Mesothelial cell of epicardium (in vitro differentiated cells): Measurements from ENCODE around the gene NCL. TPM values are rescaled to one million over a fixed set of nuclear protein-coding genes. Genes with fewer than 3 reads are reported as not detected.

Experiments
- DNase-seq, 2 experiments: peaks; one replicate each; pipeline ENCODE4 v3.0.0; 2021; ENCODE audit warnings: low spot score in 2 of 2; ENCODE audit not compliant: unreplicated experiment in 2 of 2
- H3K27ac Mint-ChIP-seq: 2 replicates; pipeline ENCODE4 v1.8.0; 2021; ENCODE audit warnings: mixed read lengths
- H3K27me3 Mint-ChIP-seq: 2 replicates; pipeline ENCODE4 v1.8.0; 2021; ENCODE audit warnings: low read depth, mixed read lengths
- H3K36me3 Mint-ChIP-seq: 2 replicates; pipeline ENCODE4 v1.8.0; 2021; ENCODE audit warnings: mixed read lengths
- H3K4me1 Mint-ChIP-seq: 2 replicates; pipeline ENCODE4 v1.8.0; 2021; ENCODE audit warnings: mixed read lengths
- H3K4me3 Mint-ChIP-seq: 2 replicates; pipeline ENCODE4 v1.8.0; 2021; ENCODE audit warnings: mild to moderate bottlenecking, moderate library complexity, mixed read lengths
- H3K9me3 Mint-ChIP-seq: 2 replicates; pipeline ENCODE4 v1.8.0; 2021; ENCODE audit warnings: mixed read lengths
- CTCF ChIP-seq: fragments of 200-600 bp; sonication (generic); IDR thresholded peaks from one replicate; pipeline ENCODE4 v1.5.0; 2021; ENCODE audit warnings: antibody characterized with exemption; ENCODE audit not compliant: unreplicated experiment
- total RNA-seq: library from RNA; stranded (reverse); gene quantifications from 3 replicates; pipeline ENCODE4 v1.2.1, GENCODE V29; 2021

The NCL gene
- total RNA-seq, 1 donor from 2014 or later, result 631 TPM

- no peaks in the 10 kb centered on the region for H3K27me3 Mint-ChIP-seq
- TF ChIP-seq CTCF, result no peak
- H3K9me3 Mint-ChIP-seq, result no peaks in the 10 kb centered on the region
- H3K4me3 Mint-ChIP-seq, result no peak overlapping the region
- H3K36me3 Mint-ChIP-seq, result peaks cover 59% of the 10 kb centered on the region
- H3K4me1 Mint-ChIP-seq, result peaks cover 31% of the 10 kb centered on the region
- no peak for DNase-seq
- H3K27ac Mint-ChIP-seq, result peak overlapping the region; percentile 10
Observed at GRCh38 chr2:231460073-231460835, 4.0 kb downstream of the NCL start.

DNA sequence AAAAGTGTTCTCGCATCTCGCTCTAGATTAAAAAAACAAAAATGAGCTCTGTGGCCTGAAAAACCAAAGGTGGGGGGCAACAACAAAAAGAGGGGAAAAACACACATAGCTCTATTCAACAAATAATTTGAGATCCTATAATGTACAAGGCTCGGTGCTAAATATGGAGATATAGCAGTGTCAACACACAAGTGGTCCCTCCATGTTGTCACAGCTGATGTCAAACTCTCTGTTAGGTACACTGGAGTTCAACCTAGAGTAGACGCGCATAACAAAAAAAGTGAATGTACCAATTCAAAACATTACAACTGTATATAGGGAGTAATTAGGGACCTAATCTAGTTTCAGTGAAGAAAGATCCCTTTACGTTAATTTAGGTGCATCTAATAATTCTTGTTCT lies 5.9 kb downstream of the NCL start:
- no peak overlapping the region for H3K27ac Mint-ChIP-seq
- H3K4me1 Mint-ChIP-seq, result peaks cover 27% of the 10 kb centered on the region
- H3K4me3 Mint-ChIP-seq, result no peak overlapping the region
- H3K27me3 Mint-ChIP-seq, result no peaks in the 10 kb centered on the region
- no peak for DNase-seq
- TF ChIP-seq CTCF, result no peak
- H3K9me3 Mint-ChIP-seq, result no peaks in the 10 kb centered on the region
- peaks cover 61% of the 10 kb centered on the region for H3K36me3 Mint-ChIP-seq

GRCh38 chr2:231457101-231457500 lies 7.2 kb downstream of the NCL start:
- peaks cover 19% of the 10 kb centered on the region for H3K4me1 Mint-ChIP-seq
- H3K9me3 Mint-ChIP-seq, result no peaks in the 10 kb centered on the region
- no peak for TF ChIP-seq CTCF
- H3K4me3 Mint-ChIP-seq, result no peak overlapping the region
- no peak for DNase-seq
- H3K27me3 Mint-ChIP-seq, result no peaks in the 10 kb centered on the region
- H3K27ac Mint-ChIP-seq, result no peak overlapping the region
- peaks cover 55% of the 10 kb centered on the region for H3K36me3 Mint-ChIP-seq

GRCh38 chr2:231456295-231457004 lies 7.8 kb downstream of the NCL start:
- Mint-ChIP-seq H3K36me3 (peaks cover 48% of the 10 kb centered on the region), H3K4me3 (no peak overlapping the region)

DNA sequence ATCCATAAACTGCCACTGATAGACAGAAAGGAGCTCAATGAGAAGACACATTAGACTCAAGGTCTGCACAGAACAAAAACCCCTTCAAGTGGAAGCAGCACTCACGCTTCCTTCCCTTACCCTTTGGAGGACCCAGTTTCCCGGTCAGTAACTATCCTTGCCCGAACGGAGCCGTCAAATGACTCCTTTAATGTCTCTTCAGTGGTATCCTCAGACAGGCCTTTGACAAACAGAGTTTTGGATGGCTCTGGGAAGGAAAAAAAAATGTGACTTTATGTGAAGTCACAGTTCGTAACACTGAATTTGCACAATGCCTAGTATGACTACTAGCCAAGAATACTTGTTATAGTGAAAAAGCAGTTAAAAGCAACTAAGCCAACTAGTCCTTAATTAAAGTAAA lies 8.4 kb downstream of the NCL start:
- no peak for DNase-seq
- TF ChIP-seq CTCF, result no peak
- H3K27me3 Mint-ChIP-seq, result no peaks in the 10 kb centered on the region
- peaks cover 45% of the 10 kb centered on the region for H3K36me3 Mint-ChIP-seq
- no peaks in the 10 kb centered on the region for H3K9me3 Mint-ChIP-seq
- peak overlapping the region; percentile 53 for H3K27ac Mint-ChIP-seq
- peaks cover 9% of the 10 kb centered on the region for H3K4me1 Mint-ChIP-seq
- no peak overlapping the region for H3K4me3 Mint-ChIP-seq

More at GRCh38 chr2:231456295-231457004, 7.8 kb downstream of the NCL start:
- DNase-seq, result no peak
- Mint-ChIP-seq H3K4me1 (peaks cover 12% of the 10 kb centered on the region), H3K27ac (no peak overlapping the region), H3K27me3 (no peaks in the 10 kb centered on the region), H3K9me3 (no peaks in the 10 kb centered on the region)
- no peak for TF ChIP-seq CTCF
